ENCODE measurements around the gene DBP. TPM values are rescaled to one million over a fixed set of nuclear protein-coding genes. Genes with fewer than 3 reads are reported as not detected.

Gene DBP
- total RNA-seq, 1 experiment from 2014 or later = 12.0 TPM

DNA sequence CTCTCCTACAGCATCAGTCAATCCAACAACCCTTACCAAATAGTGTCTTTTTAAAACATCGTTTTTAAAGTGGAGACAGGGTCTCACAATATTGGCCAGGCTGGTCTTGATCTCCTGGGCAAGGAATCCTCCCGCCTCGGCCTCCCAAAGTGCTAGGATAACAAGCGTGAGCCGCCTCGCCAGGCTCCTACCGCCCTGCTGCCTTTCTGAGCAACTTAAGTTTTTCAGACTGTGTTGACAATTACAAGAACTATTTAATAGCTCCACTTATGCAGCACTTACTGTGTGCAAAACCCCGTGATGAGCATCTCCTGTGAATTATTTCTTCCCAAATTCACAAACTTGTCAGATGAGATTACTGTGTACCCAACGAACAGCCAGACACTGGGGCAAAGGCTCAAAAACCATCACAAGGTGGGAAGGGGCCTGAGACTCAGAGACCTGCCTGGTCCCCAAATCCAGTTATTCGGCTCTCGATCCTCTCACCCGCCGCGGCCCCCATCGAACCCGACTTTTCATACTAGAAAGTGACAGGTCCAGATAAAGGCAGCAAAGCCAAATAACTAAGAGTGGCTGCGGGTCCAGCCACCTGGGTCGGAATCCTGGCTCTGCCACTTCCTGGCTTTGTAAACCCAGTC is 18.8 kb downstream of the DBP start (continued):
- TF ChIP-seq, protein P1, sequence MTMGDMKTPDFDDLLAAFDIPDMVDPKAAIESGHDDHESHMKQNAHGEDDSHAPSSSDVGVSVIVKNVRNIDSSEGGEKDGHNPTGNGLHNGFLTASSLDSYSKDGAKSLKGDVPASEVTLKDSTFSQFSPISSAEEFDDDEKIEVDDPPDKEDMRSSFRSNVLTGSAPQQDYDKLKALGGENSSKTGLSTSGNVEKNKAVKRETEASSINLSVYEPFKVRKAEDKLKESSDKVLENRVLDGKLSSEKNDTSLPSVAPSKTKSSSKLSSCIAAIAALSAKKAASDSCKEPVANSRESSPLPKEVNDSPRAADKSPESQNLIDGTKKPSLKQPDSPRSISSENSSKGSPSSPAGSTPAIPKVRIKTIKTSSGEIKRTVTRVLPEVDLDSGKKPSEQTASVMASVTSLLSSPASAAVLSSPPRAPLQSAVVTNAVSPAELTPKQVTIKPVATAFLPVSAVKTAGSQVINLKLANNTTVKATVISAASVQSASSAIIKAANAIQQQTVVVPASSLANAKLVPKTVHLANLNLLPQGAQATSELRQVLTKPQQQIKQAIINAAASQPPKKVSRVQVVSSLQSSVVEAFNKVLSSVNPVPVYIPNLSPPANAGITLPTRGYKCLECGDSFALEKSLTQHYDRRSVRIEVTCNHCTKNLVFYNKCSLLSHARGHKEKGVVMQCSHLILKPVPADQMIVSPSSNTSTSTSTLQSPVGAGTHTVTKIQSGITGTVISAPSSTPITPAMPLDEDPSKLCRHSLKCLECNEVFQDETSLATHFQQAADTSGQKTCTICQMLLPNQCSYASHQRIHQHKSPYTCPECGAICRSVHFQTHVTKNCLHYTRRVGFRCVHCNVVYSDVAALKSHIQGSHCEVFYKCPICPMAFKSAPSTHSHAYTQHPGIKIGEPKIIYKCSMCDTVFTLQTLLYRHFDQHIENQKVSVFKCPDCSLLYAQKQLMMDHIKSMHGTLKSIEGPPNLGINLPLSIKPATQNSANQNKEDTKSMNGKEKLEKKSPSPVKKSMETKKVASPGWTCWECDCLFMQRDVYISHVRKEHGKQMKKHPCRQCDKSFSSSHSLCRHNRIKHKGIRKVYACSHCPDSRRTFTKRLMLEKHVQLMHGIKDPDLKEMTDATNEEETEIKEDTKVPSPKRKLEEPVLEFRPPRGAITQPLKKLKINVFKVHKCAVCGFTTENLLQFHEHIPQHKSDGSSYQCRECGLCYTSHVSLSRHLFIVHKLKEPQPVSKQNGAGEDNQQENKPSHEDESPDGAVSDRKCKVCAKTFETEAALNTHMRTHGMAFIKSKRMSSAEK (CRISPR knock-in tag; IDR thresholded peaks at IDR 0.05; ENCODE audit: borderline replicate concordance) = 0 out of 2 replicates have a peak, but pooled peaks have one; percentile 35
- TF ChIP-seq SP1 (CRISPR knock-in tag; conservative IDR thresholded peaks at IDR 0.05) (no peak), JUN (CRISPR knock-in tag; IDR thresholded peaks at IDR 0.05) (peak; percentile 15; the same call in 1 of the 2 replicates), GABPB1 (CRISPR knock-in tag; IDR thresholded peaks at IDR 0.05) (no peak), NR1H2 (CRISPR knock-in tag; IDR thresholded peaks at IDR 0.05) (no peak), SMAD4 (CRISPR knock-in tag; IDR thresholded peaks at IDR 0.05) (peak; percentile 8; the same call in 1 of the 2 replicates)
- TF ChIP-seq, protein P2, sequence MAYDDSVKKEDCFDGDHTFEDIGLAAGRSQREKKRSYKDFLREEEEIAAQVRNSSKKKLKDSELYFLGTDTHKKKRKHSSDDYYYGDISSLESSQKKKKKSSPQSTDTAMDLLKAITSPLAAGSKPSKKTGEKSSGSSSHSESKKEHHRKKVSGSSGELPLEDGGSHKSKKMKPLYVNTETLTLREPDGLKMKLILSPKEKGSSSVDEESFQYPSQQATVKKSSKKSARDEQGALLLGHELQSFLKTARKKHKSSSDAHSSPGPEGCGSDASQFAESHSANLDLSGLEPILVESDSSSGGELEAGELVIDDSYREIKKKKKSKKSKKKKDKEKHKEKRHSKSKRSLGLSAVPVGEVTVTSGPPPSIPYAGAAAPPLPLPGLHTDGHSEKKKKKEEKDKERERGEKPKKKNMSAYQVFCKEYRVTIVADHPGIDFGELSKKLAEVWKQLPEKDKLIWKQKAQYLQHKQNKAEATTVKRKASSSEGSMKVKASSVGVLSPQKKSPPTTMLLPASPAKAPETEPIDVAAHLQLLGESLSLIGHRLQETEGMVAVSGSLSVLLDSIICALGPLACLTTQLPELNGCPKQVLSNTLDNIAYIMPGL (CRISPR knock-in tag; IDR thresholded peaks at IDR 0.05) = 0 out of 2 replicates have a peak, but pooled peaks have one; percentile 0

DNA sequence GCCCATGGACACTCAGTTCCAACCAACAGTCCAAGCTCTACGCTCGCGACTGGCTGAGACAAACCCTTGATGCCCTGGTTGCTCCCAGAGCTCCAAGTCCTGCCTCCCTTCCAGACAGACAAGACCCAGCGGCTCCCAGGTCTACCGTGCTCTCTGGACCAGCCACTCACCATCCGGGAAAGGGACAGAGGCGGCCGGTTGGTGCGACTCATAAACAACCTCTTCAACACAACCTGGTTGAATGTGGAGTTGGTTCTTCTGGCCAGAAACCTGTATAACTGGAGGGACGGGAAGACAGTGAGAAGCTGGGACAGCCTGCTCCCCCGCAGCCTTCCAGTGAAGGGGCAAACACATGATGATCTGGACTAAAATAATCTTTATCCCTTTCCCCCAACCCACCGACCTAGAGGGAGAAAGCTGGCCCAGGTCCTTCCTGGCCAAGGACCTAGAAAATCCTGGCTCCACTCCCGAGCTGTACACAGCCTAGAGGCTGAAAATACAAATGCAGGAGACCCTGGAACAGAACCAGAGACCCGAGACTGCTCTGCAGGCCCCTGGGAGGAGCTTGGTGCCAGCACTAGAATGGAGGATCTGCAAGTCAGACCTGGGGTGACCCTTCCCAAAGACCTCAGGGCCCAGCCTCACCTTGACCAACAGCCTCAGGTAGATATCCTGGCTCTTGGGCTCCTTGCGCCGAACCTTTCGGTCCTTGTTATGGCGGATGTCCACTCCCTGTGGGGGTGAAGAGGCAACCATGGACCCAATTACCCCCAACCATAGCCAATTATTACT is 19.8 kb downstream of the DBP start:
- ChIA-PET CTCF (interaction anchor here (1.0 to 1.3 kb wide), 2 partner anchors 8 to 13 kb away, joined by 3 to 10 read pairs; no protein-coding TSS in a partner anchor), POLR2A (interaction anchor here (1.1 to 2.8 kb wide), 2 partner anchors 10 to 13 kb away, joined by 3 to 23 read pairs; no protein-coding TSS in a partner anchor)
- DNase-seq (ENCODE audit: low spot score) (no peak), ATAC-seq (no peak)
- TF ChIP-seq FOXP1 (CRISPR knock-in tag; IDR thresholded peaks at IDR 0.05; ENCODE audit: borderline replicate concordance) (no peak), ATF1 (CRISPR knock-in tag; IDR thresholded peaks at IDR 0.05) (no peak), ZNF219 (CRISPR knock-in tag; IDR thresholded peaks at IDR 0.05; ENCODE audit: borderline replicate concordance) (no peak)
- peaks cover 59% of the 10 kb centered on the region for H3K4me1 Mint-ChIP-seq
- H3K27me3 Mint-ChIP-seq (ENCODE audit: low read depth) = no peaks in the 10 kb centered on the region; the same call in 1 of the 2 replicates
- H3K36me3 Mint-ChIP-seq = peaks cover 42% of the 10 kb centered on the region
- H3K27ac Mint-ChIP-seq = peak overlapping the region; percentile 100
- no peaks in the 10 kb centered on the region for H3K9me3 Mint-ChIP-seq
- peak overlapping the region; percentile 99 for H3K4me3 Mint-ChIP-seq

DNA sequence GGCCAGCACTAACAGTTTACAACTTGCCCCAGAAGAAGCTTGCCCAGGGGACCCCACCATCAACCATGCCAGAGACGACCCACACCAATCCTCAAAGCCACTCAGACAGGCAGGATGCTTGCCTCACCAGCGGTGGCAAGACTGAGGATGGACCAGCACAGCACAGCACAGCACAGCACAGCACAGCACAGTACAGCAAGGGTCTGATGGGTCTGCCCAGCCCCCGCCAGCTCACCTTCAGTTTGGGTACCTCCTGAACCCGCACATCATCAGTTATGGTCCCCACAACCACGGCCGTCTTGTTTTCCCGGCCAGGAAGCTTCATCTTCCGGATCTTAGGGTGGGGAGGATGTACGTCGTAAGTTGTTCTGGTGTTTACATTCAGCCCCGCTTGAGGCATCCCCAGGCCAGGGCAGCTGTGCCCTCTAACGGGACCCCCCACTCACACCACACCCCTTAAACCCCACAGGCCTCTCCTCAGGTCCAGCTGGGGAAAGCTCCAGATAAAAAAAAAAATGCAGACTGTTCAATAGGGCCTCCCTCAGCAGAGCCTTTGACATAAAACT is 20.6 kb downstream of the DBP start:
- H3K36me3 Mint-ChIP-seq = peaks cover 40% of the 10 kb centered on the region
- no peaks in the 10 kb centered on the region for H3K27me3 Mint-ChIP-seq (ENCODE audit: low read depth)
- DNase-seq (ENCODE audit: low spot score) (no peak), ATAC-seq (no peak)
- H3K4me1 Mint-ChIP-seq = peaks cover 59% of the 10 kb centered on the region
- peak overlapping the region; percentile 99 for H3K4me3 Mint-ChIP-seq
- TF ChIP-seq ZNF317 (CRISPR knock-in tag; IDR thresholded peaks at IDR 0.05; ENCODE audit: borderline replicate concordance, low read depth) (no peak), ZNF671 (CRISPR knock-in tag; IDR thresholded peaks at IDR 0.05) (0 out of 2 replicates have a peak, but pooled peaks have one; percentile 34)
- CTCF ChIA-PET = interaction anchor here (1.3 to 2.7 kb wide), 2 partner anchors 14 to 111 kb away, joined by 3 to 17 read pairs; no protein-coding TSS in a partner anchor
- H3K27ac Mint-ChIP-seq = peak overlapping the region; percentile 84
- H3K9me3 Mint-ChIP-seq = no peaks in the 10 kb centered on the region
- POLR2A ChIA-PET = interaction anchor here (1.8 to 2.6 kb wide), 3 partner anchors 14 to 123 kb away, joined by 4 to 18 read pairs (median 9); partner anchors contain the start of gene CA11

Measured in WTC11 (cell line).